ENCODE measurements around the gene BTG4. TPM values are rescaled to one million over a fixed set of nuclear protein-coding genes. Genes with fewer than 3 reads are reported as not detected.

Gene BTG4
- total RNA-seq, 1 donor from 2014 or later: not detected

DNA sequence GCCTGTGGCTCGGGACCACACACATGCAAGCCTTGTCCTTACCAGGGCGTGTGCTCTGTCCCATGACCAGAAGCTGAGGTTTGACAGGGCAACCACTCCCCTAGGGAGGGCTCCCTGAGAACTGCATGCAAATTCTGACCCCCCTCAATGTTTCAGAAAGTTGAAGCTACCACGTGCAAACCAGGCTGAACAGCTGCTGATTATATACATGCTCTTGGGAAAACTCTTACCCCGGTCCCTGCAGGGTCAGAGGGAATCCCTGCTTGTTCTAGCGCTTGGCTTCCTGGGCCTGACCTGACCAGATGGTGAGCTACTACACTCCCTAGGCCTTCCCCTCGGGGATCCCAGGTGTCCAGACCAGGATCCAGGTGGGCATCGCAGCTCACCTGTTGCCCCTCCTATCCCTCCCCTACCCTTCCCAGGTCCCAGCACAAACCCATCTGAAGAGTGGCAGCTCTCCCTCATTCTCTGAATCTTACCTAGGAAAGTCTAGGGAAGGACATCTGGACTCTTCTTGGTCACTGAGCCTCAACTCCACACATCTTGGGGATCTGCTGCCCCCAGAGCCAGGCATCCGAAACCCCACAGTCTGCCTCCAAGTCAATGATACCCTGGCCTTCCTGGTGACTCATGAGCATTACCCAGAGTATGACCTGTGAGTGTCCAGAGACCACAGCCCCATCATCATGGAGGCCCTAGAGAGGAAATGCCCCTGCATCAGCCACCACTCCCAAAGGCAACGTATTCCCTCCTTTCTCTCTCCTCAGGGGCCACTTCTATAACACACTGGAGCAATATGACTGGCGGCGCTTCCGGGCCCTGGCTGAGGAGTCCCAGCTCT, 61.5 kb downstream of the BTG4 start:
- no peak for TF ChIP-seq POLR2AphosphoS5 (IDR thresholded peaks at IDR 0.05; ENCODE audit: insufficient read depth in 1 of 2, low read depth in 1 of 2)
- no peak for TF ChIP-seq POLR2A (IDR thresholded peaks at IDR 0.05)
- TF ChIP-seq, protein P1, sequence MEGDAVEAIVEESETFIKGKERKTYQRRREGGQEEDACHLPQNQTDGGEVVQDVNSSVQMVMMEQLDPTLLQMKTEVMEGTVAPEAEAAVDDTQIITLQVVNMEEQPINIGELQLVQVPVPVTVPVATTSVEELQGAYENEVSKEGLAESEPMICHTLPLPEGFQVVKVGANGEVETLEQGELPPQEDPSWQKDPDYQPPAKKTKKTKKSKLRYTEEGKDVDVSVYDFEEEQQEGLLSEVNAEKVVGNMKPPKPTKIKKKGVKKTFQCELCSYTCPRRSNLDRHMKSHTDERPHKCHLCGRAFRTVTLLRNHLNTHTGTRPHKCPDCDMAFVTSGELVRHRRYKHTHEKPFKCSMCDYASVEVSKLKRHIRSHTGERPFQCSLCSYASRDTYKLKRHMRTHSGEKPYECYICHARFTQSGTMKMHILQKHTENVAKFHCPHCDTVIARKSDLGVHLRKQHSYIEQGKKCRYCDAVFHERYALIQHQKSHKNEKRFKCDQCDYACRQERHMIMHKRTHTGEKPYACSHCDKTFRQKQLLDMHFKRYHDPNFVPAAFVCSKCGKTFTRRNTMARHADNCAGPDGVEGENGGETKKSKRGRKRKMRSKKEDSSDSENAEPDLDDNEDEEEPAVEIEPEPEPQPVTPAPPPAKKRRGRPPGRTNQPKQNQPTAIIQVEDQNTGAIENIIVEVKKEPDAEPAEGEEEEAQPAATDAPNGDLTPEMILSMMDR (IDR thresholded peaks at IDR 0.05): no peak
- Histone ChIP-seq H3K4me1 (no peaks in the 10 kb centered on the region), H3K4me3 (no peak overlapping the region), H3K9me3 (no peaks in the 10 kb centered on the region), H3K27me3 (no peaks in the 10 kb centered on the region), H3K27ac (no peak overlapping the region), H3K36me3 (no peaks in the 10 kb centered on the region)
- intact Hi-C loops (cut with DNase I): no loop called here
- no peak for DNase-seq (ENCODE audit: extremely low spot score in 2 of 2)

DNA sequence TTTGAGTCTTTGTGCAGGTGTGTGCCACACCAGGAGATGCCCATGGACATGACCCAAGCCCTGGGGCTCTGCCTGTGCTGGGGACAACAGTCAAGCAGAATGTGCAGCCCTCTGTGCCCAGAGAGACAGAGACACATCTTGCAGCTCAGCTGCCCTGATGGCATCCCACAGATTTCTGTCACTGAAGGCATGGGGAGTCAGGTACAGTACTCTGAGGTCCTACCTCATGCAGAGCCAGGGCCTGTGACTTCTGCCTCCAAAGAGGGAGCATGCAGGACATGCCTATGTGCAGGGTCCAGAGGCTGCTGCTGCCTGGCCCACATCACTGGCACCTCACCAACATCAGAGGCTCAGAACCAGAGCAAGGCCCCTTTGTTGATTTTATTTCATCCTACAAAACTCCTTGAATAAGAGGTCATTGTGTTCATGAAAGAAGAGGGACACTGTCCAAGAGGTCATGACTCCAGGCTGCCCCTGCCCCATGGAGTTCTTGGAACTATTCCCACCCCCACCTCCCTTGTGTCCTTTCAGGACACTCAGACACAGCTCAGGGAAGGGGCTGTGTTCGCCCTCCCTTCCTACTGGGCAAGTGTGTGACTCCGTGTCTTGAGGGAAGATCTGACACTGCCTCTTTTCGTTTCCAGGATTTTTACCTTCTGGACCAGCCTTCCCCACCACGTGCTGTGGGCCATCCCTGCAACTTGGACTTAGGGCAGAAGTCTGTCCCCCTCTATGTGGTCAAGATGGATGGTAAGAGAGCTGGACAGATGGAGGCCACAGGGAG, 62.3 kb downstream of the BTG4 start:
- H3K9me3 ChIP-seq: no peaks in the 10 kb centered on the region
- no peaks in the 10 kb centered on the region for H3K4me1 ChIP-seq
- intact Hi-C loops (cut with DNase I): loop anchor here (5.0 kb wide), 2 partner anchors 168 to 453 kb away; no protein-coding TSS in a partner anchor
- no peaks in the 10 kb centered on the region for H3K36me3 ChIP-seq
- no peak overlapping the region for H3K4me3 ChIP-seq
- no peaks in the 10 kb centered on the region for H3K27me3 ChIP-seq
- TF ChIP-seq POLR2A (IDR thresholded peaks at IDR 0.05): no peak
- no peak for TF ChIP-seq POLR2AphosphoS5 (IDR thresholded peaks at IDR 0.05; ENCODE audit: insufficient read depth in 1 of 2, low read depth in 1 of 2)
- TF ChIP-seq, protein P1 (IDR thresholded peaks at IDR 0.05): no peak
- DNase-seq (ENCODE audit: extremely low spot score in 2 of 2): no peak
- no peak overlapping the region for H3K27ac ChIP-seq

DNA sequence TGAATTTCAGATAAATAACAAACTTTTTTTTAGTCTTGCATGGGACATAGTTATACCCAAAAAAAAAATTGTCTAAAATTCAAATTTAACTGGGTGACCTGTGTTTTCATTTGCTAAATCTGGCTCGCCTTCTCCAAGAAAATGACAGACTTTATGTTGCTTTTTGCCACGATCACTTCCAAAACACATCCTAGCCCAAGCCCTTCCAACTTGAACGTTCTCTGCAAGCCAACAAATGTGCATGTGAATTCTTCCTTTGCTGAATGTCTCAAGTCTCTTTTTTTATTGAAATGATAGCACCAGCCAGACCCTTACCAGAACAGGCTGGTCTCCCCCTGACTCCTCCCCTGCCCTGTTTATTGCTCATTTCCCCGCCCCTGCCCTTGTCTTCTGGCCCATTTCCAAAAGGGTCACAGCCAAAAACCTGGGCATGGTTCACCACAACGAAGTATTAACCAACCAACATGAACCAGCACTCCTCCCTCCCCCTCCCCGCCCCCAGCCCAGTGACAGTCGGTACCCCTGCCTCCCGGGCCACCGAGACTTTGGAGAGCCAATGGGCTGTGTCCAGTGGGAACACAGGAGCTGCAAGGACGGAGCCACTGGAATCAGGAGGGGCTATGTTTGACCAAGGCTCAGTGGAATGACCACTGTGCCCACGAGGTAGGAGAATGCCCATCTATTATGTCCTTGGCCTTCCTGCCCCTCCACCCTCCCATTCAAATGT, 63.2 kb downstream of the BTG4 start:
- no peaks in the 10 kb centered on the region for H3K27me3 ChIP-seq
- no peak overlapping the region for H3K27ac ChIP-seq
- no peaks in the 10 kb centered on the region for H3K4me1 ChIP-seq
- no peak overlapping the region for H3K4me3 ChIP-seq
- intact Hi-C loops (cut with DNase I): loop anchor here (5.0 kb wide), 2 partner anchors 167 to 452 kb away; no protein-coding TSS in a partner anchor
- TF ChIP-seq POLR2AphosphoS5 (IDR thresholded peaks at IDR 0.05; ENCODE audit: insufficient read depth in 1 of 2, low read depth in 1 of 2): no peak
- TF ChIP-seq, protein P1 (IDR thresholded peaks at IDR 0.05): no peak
- TF ChIP-seq POLR2A (IDR thresholded peaks at IDR 0.05): no peak
- DNase-seq (ENCODE audit: extremely low spot score in 2 of 2): no peak
- H3K36me3 ChIP-seq: no peaks in the 10 kb centered on the region
- no peaks in the 10 kb centered on the region for H3K9me3 ChIP-seq

DNA sequence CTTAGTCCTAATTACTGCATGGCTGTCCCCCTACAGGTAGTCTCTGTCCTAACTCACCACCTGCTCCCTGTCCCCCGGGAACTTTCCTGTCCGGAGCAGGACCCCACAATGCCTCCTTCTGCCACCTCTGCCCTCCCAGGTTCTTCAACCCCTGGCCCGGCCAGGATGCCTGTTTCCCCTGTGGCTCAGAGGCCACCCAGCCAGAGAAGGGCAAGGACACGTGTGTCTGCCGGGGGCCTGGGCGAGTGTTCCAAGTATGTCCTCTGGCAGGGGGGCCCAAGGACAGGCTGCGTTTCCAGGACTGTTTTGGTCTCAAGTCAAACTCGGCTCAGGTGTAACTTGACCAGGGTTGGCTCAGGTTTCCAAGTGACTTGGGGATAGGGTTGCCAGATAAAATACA, 63.8 kb downstream of the BTG4 start:
- Histone ChIP-seq H3K9me3 (no peaks in the 10 kb centered on the region), H3K27ac (no peak overlapping the region), H3K27me3 (no peaks in the 10 kb centered on the region), H3K4me3 (no peak overlapping the region), H3K4me1 (no peaks in the 10 kb centered on the region), H3K36me3 (no peaks in the 10 kb centered on the region)
- DNase-seq (ENCODE audit: extremely low spot score in 2 of 2): no peak
- intact Hi-C loops (cut with DNase I): loop anchor here (5.0 kb wide), 2 partner anchors 166 to 451 kb away; no protein-coding TSS in a partner anchor
- TF ChIP-seq POLR2AphosphoS5 (IDR thresholded peaks at IDR 0.05; ENCODE audit: insufficient read depth in 1 of 2, low read depth in 1 of 2) (no peak), POLR2A (IDR thresholded peaks at IDR 0.05) (no peak)
- TF ChIP-seq, protein P1 (IDR thresholded peaks at IDR 0.05): no peak

Measured in vagina (tissue), 2 donors.